Measurements from ENCODE around the gene MRPL16. TPM values are rescaled to one million over a fixed set of nuclear protein-coding genes. Genes with fewer than 3 reads are reported as not detected.

The MRPL16 gene
- polyA plus RNA-seq, 1 of the 3 experiments (the other 2 are of a cell fraction): 77.6 TPM

- no peak for TF ChIP-seq MAX (IDR thresholded peaks at IDR 0.05; ENCODE audit: low read depth)
- TF ChIP-seq RXRA (IDR thresholded peaks at IDR 0.05; ENCODE audit: borderline replicate concordance, low read depth): no peak
- no peak for TF ChIP-seq RFX5 (IDR thresholded peaks at IDR 0.05; ENCODE audit: low read length)
- TF ChIP-seq IRF3 (IDR thresholded peaks at IDR 0.05; ENCODE audit: low read depth, low read length): no peak
- ChIA-PET CTCF (interaction anchor here (1.4 to 1.8 kb wide), 2 partner anchors 11 to 12 kb away, joined by 3 to 6 read pairs; partner anchors contain the start of gene STX3), POLR2A (no interaction called here)
- Histone ChIP-seq H3K9ac (no peak overlapping the region), H3K9me2 (no peaks in the 10 kb centered on the region), H3K27me3 (ENCODE audit: insufficient read depth) (no peaks in the 10 kb centered on the region), H3K4me3 (ENCODE audit: low read depth in 2 of 2, low read length in 1 of 2) (no peak overlapping the region), H3K4me2 (no peak overlapping the region), H3K79me2 (ENCODE audit: insufficient read depth) (peaks cover 84% of the 10 kb centered on the region), H3K27ac (ENCODE audit: low read depth in 2 of 2, low read length in 1 of 2) (no peak overlapping the region), H4K20me1 (ENCODE audit: insufficient read depth) (peaks cover 81% of the 10 kb centered on the region), H3K36me3 (replicated peaks in 1 of 2; ENCODE audit: control insufficient read depth in 1 of 2, insufficient read depth in 2 of 2, low read length in 1 of 2) (peaks cover 2 to 3% of the 10 kb centered on the region in 2 experiments), H3K9me3 (no peaks in the 10 kb centered on the region), H2AFZ (ENCODE audit: low read depth) (no peak overlapping the region), H3F3A (replicated peaks; ENCODE audit: insufficient read depth) (peaks cover 8% of the 10 kb centered on the region), H3K4me1 (ENCODE audit: control insufficient read depth in 1 of 2, insufficient read depth in 2 of 2, low read depth in 1 of 2, low read length in 1 of 2) (peaks cover 0 to 5% of the 10 kb centered on the region in 2 experiments; a peak in 1 of 4 replicates)
- no peak for DNase-seq
- 92% methylated on average over 1 of the region's 1 CpG for WGBS (ENCODE audit: low lambda C conversion rate)
Observed at GRCh38 chr11:59767225-59767611, 43.4 kb downstream of the MRPL16 start.

- Histone ChIP-seq H3K9me3 (no peaks in the 10 kb centered on the region), H2AFZ (ENCODE audit: low read depth) (no peak overlapping the region), H3K27ac (ENCODE audit: low read depth in 2 of 2, low read length in 1 of 2) (no peak overlapping the region), H4K20me1 (ENCODE audit: insufficient read depth) (peaks cover 85% of the 10 kb centered on the region), H3K4me2 (no peak overlapping the region), H3K9ac (no peak overlapping the region), H3K79me2 (ENCODE audit: insufficient read depth) (peaks cover 89% of the 10 kb centered on the region), H3K4me3 (ENCODE audit: low read depth in 2 of 2, low read length in 1 of 2) (no peak overlapping the region), H3F3A (replicated peaks; ENCODE audit: insufficient read depth) (peaks cover 8% of the 10 kb centered on the region), H3K4me1 (ENCODE audit: control insufficient read depth in 1 of 2, insufficient read depth in 2 of 2, low read depth in 1 of 2, low read length in 1 of 2) (peaks cover 2 to 5% of the 10 kb centered on the region in 2 experiments; a peak in 1 of 4 replicates), H3K27me3 (ENCODE audit: insufficient read depth) (no peaks in the 10 kb centered on the region), H3K36me3 (replicated peaks in 1 of 2; ENCODE audit: control insufficient read depth in 1 of 2, insufficient read depth in 2 of 2, low read length in 1 of 2) (peaks cover 2 to 4% of the 10 kb centered on the region in 2 experiments), H3K9me2 (no peaks in the 10 kb centered on the region)
- no peak for DNase-seq
- WGBS (ENCODE audit: low lambda C conversion rate): 84% methylated on average over 3 of the region's 6 CpGs
- ChIA-PET CTCF (interaction anchor here (0.8 to 1.4 kb wide), 2 partner anchors 11 to 12 kb away, joined by 3 to 6 read pairs; partner anchors contain the start of gene STX3), POLR2A (no interaction called here)
- no peak for TF ChIP-seq TEAD4 (IDR thresholded peaks at IDR 0.05; ENCODE audit: borderline replicate concordance, insufficient read depth)
- TF ChIP-seq POLR2AphosphoS5 (IDR thresholded peaks at IDR 0.05; ENCODE audit: low read depth, low read length): no peak
- no peak for TF ChIP-seq NRF1 (IDR thresholded peaks at IDR 0.05; ENCODE audit: low read depth, low read length)
- TF ChIP-seq IRF3 (IDR thresholded peaks at IDR 0.05; ENCODE audit: low read depth, low read length): no peak
- no peak for TF ChIP-seq SMC3 (IDR thresholded peaks at IDR 0.05; ENCODE audit: low read depth, low read length)
Observed at GRCh38 chr11:59766542-59767224, 43.9 kb downstream of the MRPL16 start.
